Erythroblast (primary cell): ENCODE measurements around the gene USP40.

Source experiments
- DNase-seq, 2 experiments: peaks; one replicate each; lab custom pipeline; 2025; lab: John Stamatoyannopoulos, UW
- GATA1 ChIP-seq: IDR thresholded peaks from 2 replicates; pipeline ENCODE4 v1.6.1; 2011; ENCODE audit warnings: low read depth, mild to moderate bottlenecking, control low read depth, low read length, moderate library complexity
- POLR2A ChIP-seq: IDR thresholded peaks from 2 replicates; pipeline ENCODE4 v1.6.1; 2011; ENCODE audit warnings: mild to moderate bottlenecking, low read length

The USP40 gene

DNA sequence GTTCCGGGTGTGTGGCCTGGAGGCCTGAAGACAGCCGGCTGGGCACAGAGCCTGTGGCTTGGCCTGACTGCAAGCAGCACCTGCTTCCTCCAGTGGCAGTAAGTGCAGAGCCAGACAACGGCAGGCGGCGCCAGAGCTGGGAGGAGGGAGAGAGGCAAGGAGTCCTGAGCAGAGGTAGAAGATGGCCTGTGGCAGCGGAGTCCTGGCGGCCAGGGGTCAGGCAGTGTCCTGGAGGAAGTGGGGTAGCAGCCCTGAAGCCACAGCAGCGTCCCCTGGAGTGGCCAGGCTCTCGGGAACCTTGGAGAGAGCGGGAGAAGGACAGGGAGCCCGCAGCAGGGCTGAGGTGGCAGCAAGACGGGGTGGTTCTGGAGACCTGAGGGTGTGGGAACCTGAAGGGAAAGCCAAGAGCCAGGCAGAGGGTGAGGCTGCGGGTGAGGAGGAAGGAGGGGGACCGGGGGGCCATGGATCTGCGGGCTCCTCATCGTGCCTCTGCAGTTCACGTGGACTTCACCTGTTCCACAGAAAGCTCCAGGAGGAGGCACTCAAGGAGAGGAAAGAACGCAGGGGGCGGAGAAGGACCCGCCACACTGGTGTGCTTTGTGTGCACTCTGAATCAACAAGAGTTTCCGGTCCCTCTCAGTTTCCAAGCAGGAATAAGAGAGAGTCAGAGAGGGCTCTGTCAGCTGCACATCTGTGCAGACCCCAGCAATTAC, 85.9 kb downstream of the USP40 start:
- no peak for TF ChIP-seq POLR2A
- no peak for TF ChIP-seq GATA1
- DNase-seq, result no peak

- TF ChIP-seq POLR2A, result no peak
- TF ChIP-seq GATA1, result no peak
- DNase-seq, result no peak
These were observed 86.7 kb downstream of the USP40 start for GRCh38 chr2:233479616-233480489.

- DNase-seq, result no peak
- no peak for TF ChIP-seq GATA1
- no peak for TF ChIP-seq POLR2A
These were observed 88.8 kb downstream of the USP40 start for GRCh38 chr2:233477548-233478433.

DNA sequence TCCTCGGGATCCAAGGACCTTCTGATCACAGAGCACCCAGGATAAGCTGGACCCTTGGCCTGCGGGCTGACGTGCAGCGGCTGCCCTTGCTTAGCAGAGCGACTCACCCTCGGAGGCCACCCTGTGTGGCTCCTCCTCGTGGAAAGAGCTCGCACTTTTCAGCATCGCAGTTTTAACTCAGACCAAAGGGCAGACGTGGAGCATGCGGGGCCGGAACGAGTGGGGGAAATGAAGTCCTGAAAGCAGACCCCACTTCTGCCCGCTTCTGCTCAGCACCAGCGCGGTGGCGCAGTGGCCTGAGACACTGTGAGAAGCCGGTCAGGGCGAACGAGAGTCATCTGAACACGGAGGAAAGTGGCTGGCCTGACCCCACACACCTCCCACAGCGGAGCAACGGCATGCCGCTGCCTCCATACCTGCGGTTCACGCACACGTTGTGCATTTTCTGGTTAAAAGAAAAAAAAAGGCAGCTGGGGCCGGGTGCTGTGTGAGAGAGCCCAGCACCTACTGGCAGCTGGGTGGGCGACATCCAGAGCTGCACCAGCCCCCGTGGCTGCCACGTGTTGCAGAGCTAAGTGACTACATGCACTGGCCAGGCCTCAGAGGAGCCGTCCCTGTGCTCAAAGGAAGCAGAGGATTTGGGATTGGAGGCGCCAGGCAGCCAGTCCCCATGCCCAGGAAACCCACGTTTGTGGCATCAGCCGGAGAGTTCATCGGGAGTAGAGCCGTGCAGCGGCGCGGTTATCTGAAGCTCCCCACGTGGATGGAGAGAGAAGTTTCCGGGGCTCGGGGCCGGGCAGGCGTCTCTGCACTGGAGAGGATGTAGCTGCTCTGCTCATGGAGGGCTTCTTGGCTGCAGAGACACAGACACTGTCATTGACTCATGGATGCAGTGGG, 89.7 kb downstream of the USP40 start:
- DNase-seq, result no peak
- TF ChIP-seq POLR2A (no peak), GATA1 (no peak)

DNA sequence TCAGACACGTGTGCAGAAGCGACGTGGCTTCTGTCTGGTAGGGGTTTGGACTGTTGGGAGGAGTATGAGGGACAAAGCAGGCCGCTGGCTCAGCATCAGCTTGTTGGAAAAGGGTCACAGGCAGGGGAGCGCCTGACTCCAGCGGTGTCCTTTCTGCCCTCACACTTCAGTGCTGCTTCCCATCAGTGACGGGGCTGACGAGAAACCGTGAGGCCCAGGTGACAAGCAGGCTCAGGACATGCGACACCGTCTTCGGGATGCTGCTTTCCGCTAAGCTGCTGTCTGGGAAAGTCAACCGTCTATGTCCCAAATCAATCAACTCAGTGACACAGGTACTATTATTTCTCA, 90.5 kb downstream of the USP40 start:
- TF ChIP-seq POLR2A (no peak), GATA1 (no peak)

GRCh38 chr2:233474308-233475160, 92.0 kb downstream of the USP40 start:
- DNase-seq, result no peak
- no peak for TF ChIP-seq POLR2A
- TF ChIP-seq GATA1, result no peak

More for the DNA sequence above, 90.5 kb downstream of the USP40 start:
- no peak for DNase-seq

GRCh38 chr2:233473878-233474277, 92.7 kb downstream of the USP40 start:
- no peak for DNase-seq
- no peak for TF ChIP-seq GATA1
- TF ChIP-seq POLR2A, result no peak

DNA sequence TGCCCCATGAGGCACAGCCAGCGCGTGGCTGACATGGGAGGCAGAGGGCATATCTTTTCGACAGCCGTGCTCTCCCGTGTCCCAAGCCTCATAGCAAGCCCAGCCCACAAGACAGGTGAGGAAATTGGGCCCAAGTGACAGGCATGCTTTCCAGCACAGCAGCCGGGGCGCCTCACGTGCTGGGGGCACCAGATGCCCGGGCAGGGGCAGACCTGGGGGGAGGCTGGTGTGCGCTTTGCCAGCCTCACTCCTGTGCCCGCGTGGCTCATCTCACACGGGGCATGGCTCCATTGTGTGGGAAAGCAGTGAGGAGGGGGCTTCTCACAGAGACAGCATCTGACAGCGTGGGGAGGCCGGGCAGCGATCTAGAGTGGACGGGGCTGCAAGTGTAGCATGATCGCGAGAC, 93.2 kb downstream of the USP40 start:
- DNase-seq, result no peak
- TF ChIP-seq GATA1 (no peak), POLR2A (no peak)

- DNase-seq, result no peak
- TF ChIP-seq GATA1 (no peak), POLR2A (no peak)
These were observed 95.1 kb downstream of the USP40 start for GRCh38 chr2:233471291-233472035.

DNA sequence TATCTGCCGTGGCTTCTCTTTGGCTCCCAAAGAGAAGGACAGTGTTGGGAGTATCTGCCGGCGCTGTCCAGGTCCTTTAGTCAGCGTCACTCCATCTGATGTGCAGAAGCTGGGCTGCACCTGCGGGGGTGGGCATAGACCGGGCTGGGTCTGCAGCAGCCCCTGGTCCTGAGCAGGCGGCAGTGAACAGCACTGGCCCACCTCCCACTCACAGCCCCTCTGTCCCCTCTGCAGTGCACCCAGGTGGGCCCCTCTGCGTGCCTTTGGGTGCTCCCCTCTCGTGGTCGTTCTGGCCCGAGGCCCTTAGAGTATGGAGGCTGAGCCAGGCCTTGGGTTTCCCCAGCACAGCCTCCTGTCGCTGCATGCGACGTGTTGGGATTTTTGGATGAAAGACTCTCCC, 95.7 kb downstream of the USP40 start:
- DNase-seq, result no peak
- TF ChIP-seq GATA1 (no peak), POLR2A (no peak)

GRCh38 chr2:233470011-233470687, 96.4 kb downstream of the USP40 start:
- DNase-seq, result no peak
- TF ChIP-seq GATA1 (no peak), POLR2A (no peak)
